Measurements from ENCODE around the gene NPAS2.

The NPAS2 gene

DNA sequence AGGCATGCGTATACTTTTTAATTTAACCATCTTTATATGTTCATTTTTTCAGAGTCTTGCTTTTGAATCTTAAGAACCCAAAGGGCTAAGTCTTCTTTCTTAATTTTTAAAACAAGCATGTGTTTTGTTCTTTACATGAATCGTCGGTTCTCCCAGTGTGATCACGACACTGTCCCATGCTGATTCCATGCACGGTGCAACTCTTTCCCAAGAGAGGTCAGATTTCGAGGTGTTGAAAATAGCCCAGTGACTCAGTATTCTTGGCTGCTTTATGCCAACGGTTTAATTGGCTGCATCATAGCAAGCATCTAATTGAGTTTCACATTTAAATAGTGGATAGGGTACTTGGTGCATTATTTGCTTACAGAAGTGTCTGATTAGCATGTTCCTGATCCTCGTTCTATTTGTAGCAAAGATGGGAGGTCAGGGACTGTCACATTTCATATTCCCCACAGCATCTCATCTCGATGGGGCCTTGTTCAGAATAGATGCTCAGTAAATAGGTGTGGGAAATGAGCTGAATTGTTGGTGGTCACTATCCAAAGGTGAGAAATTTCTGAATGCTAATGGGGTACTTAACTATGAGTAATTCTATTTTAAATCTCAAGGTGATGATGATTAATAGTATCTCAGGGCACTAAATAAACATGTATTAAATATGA is 2.8 kb downstream of the NPAS2 start:
- Histone ChIP-seq H3K9ac (ENCODE audit: low read length) (no peak overlapping the region), H3K36me3 (ENCODE audit: control insufficient read depth, insufficient read depth, low read length) (no peaks in the 10 kb centered on the region), H3K4me3 (ENCODE audit: low read depth, low read length) (no peak overlapping the region), H3K27ac (ENCODE audit: low read depth, low read length) (no peak overlapping the region), H3K9me3 (ENCODE audit: control insufficient read depth, insufficient read depth, low read depth, low read length) (no peaks in the 10 kb centered on the region), H3K27me3 (ENCODE audit: control insufficient read depth, insufficient read depth, low read length) (peaks cover 64% of the 10 kb centered on the region), H3K4me1 (ENCODE audit: control insufficient read depth, insufficient read depth, low read length) (no peaks in the 10 kb centered on the region)

DNA sequence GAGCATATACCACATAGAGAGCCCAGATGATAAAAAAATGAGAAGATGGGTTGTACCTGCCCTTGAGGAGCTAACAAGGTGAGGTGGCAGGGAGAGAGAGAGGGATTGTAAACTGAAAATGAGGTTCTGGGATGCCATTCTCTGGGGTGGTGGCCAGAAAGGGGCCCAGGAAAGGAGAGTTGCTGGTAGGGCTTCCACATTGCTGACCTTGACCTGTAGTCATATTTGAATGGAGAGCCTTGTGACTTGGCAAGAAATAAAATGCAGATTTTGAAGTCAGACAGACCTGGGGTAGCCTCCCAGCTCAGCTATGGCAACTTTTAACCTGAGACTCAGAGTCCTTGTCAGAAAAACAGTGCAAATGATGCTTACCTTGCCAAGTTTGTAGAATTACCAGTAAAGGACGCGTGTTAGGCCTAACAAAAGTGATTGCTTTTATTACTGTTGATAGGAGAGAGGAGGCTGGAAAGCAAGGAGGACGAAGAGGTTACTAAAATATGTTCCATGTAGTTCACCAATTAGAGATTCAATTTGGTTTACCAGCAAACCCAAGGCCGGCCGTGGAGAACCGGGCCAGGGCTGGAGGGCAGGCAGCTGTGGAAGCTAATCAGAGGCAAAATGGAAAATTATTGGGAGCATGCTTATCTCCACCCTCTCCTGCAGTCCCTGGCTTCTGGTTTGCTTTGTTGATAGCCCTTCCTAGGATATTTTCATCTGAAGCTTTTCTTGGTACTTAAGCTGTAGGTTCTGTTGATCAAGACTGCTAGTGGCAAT is 3.9 kb downstream of the NPAS2 start:
- Histone ChIP-seq H3K27ac (ENCODE audit: low read depth, low read length) (no peak overlapping the region), H3K4me1 (ENCODE audit: control insufficient read depth, insufficient read depth, low read length) (no peaks in the 10 kb centered on the region), H3K4me3 (ENCODE audit: low read depth, low read length) (no peak overlapping the region), H3K27me3 (ENCODE audit: control insufficient read depth, insufficient read depth, low read length) (peaks cover 52% of the 10 kb centered on the region), H3K9ac (ENCODE audit: low read length) (no peak overlapping the region), H3K36me3 (ENCODE audit: control insufficient read depth, insufficient read depth, low read length) (no peaks in the 10 kb centered on the region), H3K9me3 (ENCODE audit: control insufficient read depth, insufficient read depth, low read depth, low read length) (no peaks in the 10 kb centered on the region)

DNA sequence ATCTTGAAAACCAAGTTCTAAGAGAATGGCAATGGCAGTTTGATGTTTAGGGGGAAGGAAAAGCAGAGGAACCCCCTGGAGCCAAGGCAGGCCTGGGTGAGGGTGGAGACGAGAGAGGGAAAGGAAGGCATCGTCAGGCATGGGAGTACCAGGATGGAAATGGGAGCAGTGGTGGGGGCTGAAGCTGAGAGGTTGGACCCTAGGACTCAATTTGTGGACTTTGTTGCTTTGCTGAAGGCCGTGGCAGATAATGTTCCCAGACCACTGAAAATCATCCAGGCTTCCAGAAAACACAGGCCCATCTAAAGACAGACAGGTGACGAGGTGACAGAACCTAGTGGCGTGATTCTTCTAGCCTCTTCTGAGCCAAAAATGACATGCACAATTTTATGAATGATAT is 4.9 kb downstream of the NPAS2 start:
- H3K4me3 ChIP-seq (ENCODE audit: low read depth, low read length), result no peak overlapping the region
- H3K9ac ChIP-seq (ENCODE audit: low read length), result no peak overlapping the region
- H3K27me3 ChIP-seq (ENCODE audit: control insufficient read depth, insufficient read depth, low read length), result peaks cover 43% of the 10 kb centered on the region
- no peaks in the 10 kb centered on the region for H3K4me1 ChIP-seq (ENCODE audit: control insufficient read depth, insufficient read depth, low read length)
- H3K27ac ChIP-seq (ENCODE audit: low read depth, low read length), result no peak overlapping the region
- no peaks in the 10 kb centered on the region for H3K36me3 ChIP-seq (ENCODE audit: control insufficient read depth, insufficient read depth, low read length)
- H3K9me3 ChIP-seq (ENCODE audit: control insufficient read depth, insufficient read depth, low read depth, low read length), result no peaks in the 10 kb centered on the region

DNA sequence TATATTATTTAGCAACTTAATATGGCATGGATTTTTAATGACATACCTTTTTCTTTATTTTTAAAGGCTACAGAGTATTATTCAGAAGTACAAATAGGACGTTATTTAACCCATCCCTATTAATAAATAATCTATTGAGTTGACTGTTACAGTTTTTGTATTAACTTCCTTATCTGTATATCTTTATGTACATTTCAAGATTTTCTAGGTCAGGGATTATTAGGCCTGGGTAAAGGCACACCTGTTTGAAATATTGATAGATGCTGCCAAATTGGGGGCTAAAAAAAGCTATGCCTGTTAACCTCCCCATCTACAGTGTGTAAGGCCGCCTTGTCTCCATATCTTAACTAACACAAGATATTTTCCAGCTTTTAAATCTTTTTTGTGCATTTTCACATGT is 6.6 kb downstream of the NPAS2 start:
- Histone ChIP-seq H3K27ac (ENCODE audit: low read depth, low read length) (no peak overlapping the region), H3K9ac (ENCODE audit: low read length) (no peak overlapping the region), H3K9me3 (ENCODE audit: control insufficient read depth, insufficient read depth, low read depth, low read length) (no peaks in the 10 kb centered on the region)

DNA sequence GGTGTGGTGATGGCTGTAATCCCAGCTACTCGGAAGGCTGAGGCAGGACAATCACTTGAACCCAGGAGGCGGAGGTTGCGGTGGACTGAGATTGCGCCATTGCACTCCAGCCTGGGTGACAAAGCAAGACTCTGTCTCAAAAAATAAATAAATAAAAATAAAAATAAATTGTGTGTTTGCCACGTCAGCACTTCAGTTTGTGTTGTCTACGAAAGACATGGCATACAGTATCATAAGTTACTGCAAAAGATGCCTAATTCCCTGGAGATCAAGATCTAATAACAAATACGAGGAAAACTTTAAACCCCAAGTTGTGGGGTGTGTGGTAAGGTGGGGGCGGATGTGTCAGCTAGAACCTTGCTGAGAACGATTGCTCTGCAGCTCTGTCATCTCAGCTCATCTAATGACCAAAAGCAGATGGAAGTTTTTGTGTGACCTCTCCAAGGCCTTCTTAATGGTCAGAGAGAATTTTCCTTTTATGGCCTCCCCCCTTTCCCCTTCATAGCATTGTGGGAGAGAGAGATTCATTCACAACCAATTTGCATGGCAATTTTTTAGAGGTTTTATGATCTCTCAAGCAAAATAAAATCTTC is 11.3 kb downstream of the NPAS2 start:
- Histone ChIP-seq H3K36me3 (ENCODE audit: control insufficient read depth, insufficient read depth, low read length) (no peaks in the 10 kb centered on the region), H3K27me3 (ENCODE audit: control insufficient read depth, insufficient read depth, low read length) (no peaks in the 10 kb centered on the region), H3K9me3 (ENCODE audit: control insufficient read depth, insufficient read depth, low read depth, low read length) (no peaks in the 10 kb centered on the region), H3K9ac (ENCODE audit: low read length) (no peak overlapping the region), H3K4me3 (ENCODE audit: low read depth, low read length) (no peak overlapping the region), H3K27ac (ENCODE audit: low read depth, low read length) (no peak overlapping the region), H3K4me1 (ENCODE audit: control insufficient read depth, insufficient read depth, low read length) (no peaks in the 10 kb centered on the region)

More for the DNA sequence above, 6.6 kb downstream of the NPAS2 start:
- Histone ChIP-seq H3K27me3 (ENCODE audit: control insufficient read depth, insufficient read depth, low read length) (peaks cover 30% of the 10 kb centered on the region), H3K4me1 (ENCODE audit: control insufficient read depth, insufficient read depth, low read length) (no peaks in the 10 kb centered on the region), H3K4me3 (ENCODE audit: low read depth, low read length) (no peak overlapping the region), H3K36me3 (ENCODE audit: control insufficient read depth, insufficient read depth, low read length) (no peaks in the 10 kb centered on the region)

DNA sequence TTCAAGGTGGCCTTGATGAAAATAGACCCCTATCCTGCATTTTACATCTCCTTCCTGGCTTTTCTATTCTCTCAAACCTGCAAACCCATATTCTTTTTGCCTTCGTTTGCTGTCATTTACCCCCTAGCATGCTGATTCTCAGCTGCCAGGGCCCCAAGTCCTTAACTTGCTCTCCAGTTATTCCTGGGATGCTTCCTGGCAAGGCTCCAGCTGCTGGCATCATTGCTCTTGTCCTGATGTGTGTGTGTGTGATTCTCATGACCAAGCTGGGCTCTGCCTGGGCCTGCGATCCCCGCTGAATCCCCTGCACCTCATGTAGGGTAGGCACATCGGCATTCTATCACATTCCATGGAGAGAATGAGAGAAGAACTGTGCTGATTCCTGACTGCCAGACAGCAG is 11.9 kb downstream of the NPAS2 start:
- Histone ChIP-seq H3K36me3 (ENCODE audit: control insufficient read depth, insufficient read depth, low read length) (no peaks in the 10 kb centered on the region), H3K4me3 (ENCODE audit: low read depth, low read length) (no peak overlapping the region), H3K4me1 (ENCODE audit: control insufficient read depth, insufficient read depth, low read length) (no peaks in the 10 kb centered on the region), H3K27me3 (ENCODE audit: control insufficient read depth, insufficient read depth, low read length) (no peaks in the 10 kb centered on the region), H3K27ac (ENCODE audit: low read depth, low read length) (no peak overlapping the region), H3K9me3 (ENCODE audit: control insufficient read depth, insufficient read depth, low read depth, low read length) (no peaks in the 10 kb centered on the region), H3K9ac (ENCODE audit: low read length) (no peak overlapping the region)

DNA sequence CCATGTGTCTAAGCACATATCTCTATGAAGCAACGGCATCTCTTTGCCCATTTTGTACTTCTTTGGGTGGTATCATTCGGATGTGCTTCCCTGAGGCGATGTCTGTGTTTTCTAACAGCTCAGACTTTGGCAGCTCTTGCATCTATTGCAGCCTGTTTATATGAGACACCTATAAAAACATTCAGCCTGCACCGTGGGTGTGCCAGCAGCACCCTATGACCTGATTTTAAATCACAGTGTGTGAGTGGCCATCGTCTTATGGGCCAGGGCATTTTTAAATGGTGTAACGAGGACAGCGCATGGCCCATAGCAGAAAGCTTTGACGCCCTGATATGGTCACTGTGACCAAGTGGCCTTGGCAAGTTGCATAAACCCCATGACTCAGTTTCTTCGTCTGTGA is 12.9 kb downstream of the NPAS2 start:
- H3K27ac ChIP-seq (ENCODE audit: low read depth, low read length), result no peak overlapping the region
- no peaks in the 10 kb centered on the region for H3K4me1 ChIP-seq (ENCODE audit: control insufficient read depth, insufficient read depth, low read length)
- H3K9ac ChIP-seq (ENCODE audit: low read length), result no peak overlapping the region

DNA sequence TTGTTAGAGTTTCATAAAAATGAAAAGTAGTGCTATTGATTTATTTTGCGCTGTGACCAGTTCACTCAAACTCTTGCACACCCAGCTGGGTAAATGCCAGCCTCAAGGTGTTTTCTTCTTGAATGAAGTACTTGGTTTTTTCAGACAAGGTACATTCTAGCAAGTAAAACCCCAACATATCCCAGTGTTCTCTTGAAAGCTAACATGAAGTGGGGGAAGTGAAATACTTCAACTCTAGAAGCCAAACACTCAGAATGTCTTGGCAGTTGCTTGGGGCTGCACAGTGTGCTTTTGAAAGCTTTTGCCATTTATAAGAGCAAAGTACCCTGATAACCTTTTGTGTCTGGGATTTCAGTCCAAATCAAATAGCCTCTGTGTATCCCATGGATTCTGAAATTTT is 13.4 kb downstream of the NPAS2 start:
- H3K4me1 ChIP-seq (ENCODE audit: control insufficient read depth, insufficient read depth, low read length), result no peaks in the 10 kb centered on the region
- no peak overlapping the region for H3K27ac ChIP-seq (ENCODE audit: low read depth, low read length)
- H3K27me3 ChIP-seq (ENCODE audit: control insufficient read depth, insufficient read depth, low read length), result no peaks in the 10 kb centered on the region
- H3K9ac ChIP-seq (ENCODE audit: low read length), result no peak overlapping the region
- H3K9me3 ChIP-seq (ENCODE audit: control insufficient read depth, insufficient read depth, low read depth, low read length), result no peaks in the 10 kb centered on the region
- no peaks in the 10 kb centered on the region for H3K36me3 ChIP-seq (ENCODE audit: control insufficient read depth, insufficient read depth, low read length)
- H3K4me3 ChIP-seq (ENCODE audit: low read depth, low read length), result no peak overlapping the region

More for the DNA sequence above, 12.9 kb downstream of the NPAS2 start:
- Histone ChIP-seq H3K27me3 (ENCODE audit: control insufficient read depth, insufficient read depth, low read length) (no peaks in the 10 kb centered on the region), H3K9me3 (ENCODE audit: control insufficient read depth, insufficient read depth, low read depth, low read length) (no peaks in the 10 kb centered on the region), H3K36me3 (ENCODE audit: control insufficient read depth, insufficient read depth, low read length) (no peaks in the 10 kb centered on the region), H3K4me3 (ENCODE audit: low read depth, low read length) (no peak overlapping the region)

DNA sequence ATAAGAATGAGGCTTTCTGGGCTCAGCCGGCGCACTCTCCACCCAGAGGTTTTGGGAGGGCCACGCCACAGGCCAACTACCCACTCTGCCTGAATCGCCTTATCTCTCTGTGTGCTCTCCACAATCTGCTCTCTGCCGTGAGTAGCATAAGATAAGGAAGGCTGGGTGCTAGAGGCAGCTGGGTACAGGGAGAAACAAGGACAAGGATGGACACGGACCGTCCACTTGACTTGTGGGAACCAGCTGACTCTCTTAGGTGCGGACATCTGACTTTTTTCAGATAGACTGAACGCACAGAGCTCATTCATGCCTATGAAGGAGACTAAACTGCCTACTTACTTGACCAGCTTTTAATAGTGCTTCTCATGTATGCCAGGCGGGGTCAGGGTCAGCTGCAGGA is 14.3 kb downstream of the NPAS2 start:
- Histone ChIP-seq H3K4me3 (ENCODE audit: low read depth, low read length) (no peak overlapping the region), H3K9ac (ENCODE audit: low read length) (no peak overlapping the region), H3K9me3 (ENCODE audit: control insufficient read depth, insufficient read depth, low read depth, low read length) (no peaks in the 10 kb centered on the region), H3K27ac (ENCODE audit: low read depth, low read length) (no peak overlapping the region), H3K4me1 (ENCODE audit: control insufficient read depth, insufficient read depth, low read length) (no peaks in the 10 kb centered on the region), H3K36me3 (ENCODE audit: control insufficient read depth, insufficient read depth, low read length) (no peaks in the 10 kb centered on the region), H3K27me3 (ENCODE audit: control insufficient read depth, insufficient read depth, low read length) (no peaks in the 10 kb centered on the region)

DNA sequence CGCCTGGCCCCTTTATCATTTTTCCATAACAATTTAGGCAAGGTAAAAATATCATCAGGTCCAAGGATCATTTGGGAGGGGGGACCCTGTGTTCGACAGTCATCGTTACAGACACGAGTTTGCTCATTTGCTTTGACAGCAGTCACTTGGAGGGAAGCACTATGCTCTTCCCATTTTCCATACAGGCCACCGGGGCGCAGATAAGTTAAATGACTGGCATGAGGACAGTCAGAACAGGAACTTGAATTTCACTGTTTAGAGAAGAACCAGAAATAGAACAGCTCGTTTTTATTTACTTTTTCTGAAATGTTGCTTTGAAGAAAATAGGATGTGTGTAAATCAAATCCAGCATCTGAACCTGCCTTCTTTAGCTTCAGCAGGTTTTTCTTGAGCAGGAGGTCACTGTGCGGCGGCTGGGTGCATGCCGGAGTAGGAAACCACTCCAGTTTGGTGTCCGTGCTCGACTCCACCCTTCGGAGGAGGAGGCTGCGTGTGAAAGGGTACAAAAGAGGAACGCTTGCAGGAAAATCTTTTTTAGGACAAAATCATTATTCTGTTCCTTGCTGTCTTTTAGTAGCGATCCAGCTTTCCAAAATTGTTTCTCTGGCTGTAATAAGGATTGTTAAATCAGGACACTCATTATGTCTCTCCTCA is 15.2 kb downstream of the NPAS2 start:
- Histone ChIP-seq H3K36me3 (ENCODE audit: control insufficient read depth, insufficient read depth, low read length) (no peaks in the 10 kb centered on the region), H3K9ac (ENCODE audit: low read length) (no peak overlapping the region), H3K4me3 (ENCODE audit: low read depth, low read length) (no peak overlapping the region), H3K4me1 (ENCODE audit: control insufficient read depth, insufficient read depth, low read length) (no peaks in the 10 kb centered on the region), H3K27me3 (ENCODE audit: control insufficient read depth, insufficient read depth, low read length) (no peaks in the 10 kb centered on the region), H3K9me3 (ENCODE audit: control insufficient read depth, insufficient read depth, low read depth, low read length) (no peaks in the 10 kb centered on the region), H3K27ac (ENCODE audit: low read depth, low read length) (no peak overlapping the region)

DNA sequence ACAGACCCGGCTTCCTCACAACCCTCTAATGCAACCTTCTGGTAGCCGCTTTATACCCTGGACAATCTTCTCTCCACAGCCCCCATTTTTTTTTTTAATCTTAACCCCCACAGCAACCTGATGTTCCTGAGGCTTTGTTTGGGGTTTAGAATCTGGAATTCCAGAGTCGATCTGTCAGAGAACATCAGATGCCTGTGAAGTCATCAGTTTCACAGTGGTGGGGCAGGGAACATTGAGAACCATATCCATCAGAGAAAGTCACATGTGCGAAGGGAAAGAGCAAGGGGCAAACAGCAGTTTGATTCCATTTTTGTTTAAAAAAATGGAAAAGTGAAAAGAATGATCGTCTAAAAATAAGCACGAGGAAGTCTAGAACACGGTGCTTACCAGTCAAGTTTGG is 20.6 kb downstream of the NPAS2 start:
- no peaks in the 10 kb centered on the region for H3K4me1 ChIP-seq (ENCODE audit: control insufficient read depth, insufficient read depth, low read length)
- H3K9me3 ChIP-seq (ENCODE audit: control insufficient read depth, insufficient read depth, low read depth, low read length), result peaks cover 4% of the 10 kb centered on the region; the same call in 1 of the 2 replicates
- H3K36me3 ChIP-seq (ENCODE audit: control insufficient read depth, insufficient read depth, low read length), result no peaks in the 10 kb centered on the region
- no peaks in the 10 kb centered on the region for H3K27me3 ChIP-seq (ENCODE audit: control insufficient read depth, insufficient read depth, low read length)
- no peak overlapping the region for H3K9ac ChIP-seq (ENCODE audit: low read length)
- H3K4me3 ChIP-seq (ENCODE audit: low read depth, low read length), result no peak overlapping the region
- H3K27ac ChIP-seq (ENCODE audit: low read depth, low read length), result no peak overlapping the region

All from HUES6 (cell line).